GM19193 (cell line): ENCODE measurements around the gene SCO1.
A peak's percentile ranks its signal among the peaks of the same experiment; 100 is the strongest.

Experiments used
- POLR2A ChIP-seq: IDR thresholded peaks from 4 replicates; pipeline ENCODE4 v1.6.1; 2011; ENCODE audit not compliant: insufficient read depth, insufficient read length; ENCODE audit errors: extremely low read depth

Gene SCO1

GRCh38 chr17:10729334-10730193 is 32.2 kb upstream of the SCO1 start, which contains the start of gene TMEM220:
Gene TMEM220 (minus strand): TSS chr17:10730023. CDS start chr17:10729851, 172 bp downstream.
- peak; percentile 27 for TF ChIP-seq POLR2A

DNA sequence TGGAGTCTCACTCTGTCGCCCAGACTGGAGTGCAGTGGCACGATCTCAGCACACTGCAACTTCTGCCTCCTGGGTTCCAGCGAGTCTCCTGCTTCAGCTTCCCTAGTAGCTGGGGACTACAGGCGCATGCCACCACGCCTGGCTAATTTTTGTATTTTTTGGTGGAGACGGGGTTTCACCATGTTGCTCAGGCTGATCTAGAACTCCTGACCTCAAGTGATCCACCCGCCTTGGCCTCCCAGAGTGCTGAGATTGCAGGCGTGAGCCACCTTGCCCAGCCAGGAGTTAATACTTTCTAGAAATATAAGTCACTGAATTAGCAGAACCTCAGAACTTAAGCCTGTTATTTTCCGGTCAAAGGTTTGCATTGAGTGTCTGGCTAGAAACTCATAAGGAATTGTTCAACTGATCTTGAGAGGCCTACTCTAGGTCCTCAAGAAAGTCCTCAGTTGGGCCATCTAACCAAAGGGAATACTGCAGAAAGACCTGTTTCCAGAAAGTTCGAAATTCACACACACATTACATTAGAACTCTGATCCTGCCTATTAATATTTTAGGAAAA is 31.1 kb upstream of the SCO1 start:
- TF ChIP-seq POLR2A = no peak

- no peak for TF ChIP-seq POLR2A
These were observed 29.9 kb upstream of the SCO1 start for GRCh38 chr17:10727192-10727591.

DNA sequence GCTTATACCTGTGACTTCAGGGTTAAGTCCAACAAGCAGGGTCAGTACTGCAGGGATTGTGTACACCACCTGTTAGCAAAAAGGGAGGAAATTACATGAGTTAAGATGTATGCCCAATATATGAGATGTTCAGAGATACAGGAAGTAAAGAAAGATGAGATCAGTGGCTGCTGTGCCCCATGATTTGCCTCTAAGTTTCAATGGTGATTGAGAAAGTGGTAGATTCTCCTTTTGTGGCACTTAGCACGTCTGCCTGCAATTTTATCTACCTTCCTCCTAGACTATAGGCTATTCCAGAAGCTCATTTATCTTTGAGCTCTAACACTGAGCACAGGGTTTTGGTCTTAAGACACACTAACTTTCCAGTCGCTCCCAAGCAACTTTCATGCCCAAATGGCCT is 28.9 kb upstream of the SCO1 start:
- no peak for TF ChIP-seq POLR2A

- TF ChIP-seq POLR2A = no peak
These were observed 27.9 kb upstream of the SCO1 start for GRCh38 chr17:10725262-10725661.

DNA sequence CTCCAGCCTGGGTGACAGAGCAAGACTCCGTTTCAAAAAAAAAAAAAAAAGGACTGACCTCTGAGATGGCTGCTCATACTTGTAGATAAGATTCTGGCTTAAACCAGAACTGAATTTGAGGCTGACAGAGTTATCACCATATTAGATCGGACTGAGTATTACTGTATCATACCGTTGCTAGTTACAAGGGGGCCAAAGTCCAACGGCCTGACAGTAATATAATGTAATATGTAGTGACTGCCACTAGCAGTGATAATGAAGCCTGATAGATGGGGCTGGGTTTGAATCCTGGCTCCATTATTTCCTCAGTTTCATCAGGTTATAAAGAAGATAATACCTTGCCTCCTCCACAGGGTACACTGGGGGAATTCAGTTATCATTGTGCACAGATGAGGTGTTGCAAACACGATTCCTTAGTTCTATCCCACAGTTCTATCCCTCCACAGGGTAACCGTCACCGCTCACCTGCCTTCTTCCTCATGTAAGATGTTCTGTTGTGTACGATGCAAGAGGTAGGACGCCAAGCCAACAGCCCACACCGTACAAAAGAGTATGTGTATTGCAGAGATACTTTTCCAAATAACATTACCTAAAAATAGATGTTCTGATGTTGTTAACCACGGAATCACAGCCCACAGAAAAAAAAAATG is 27.3 kb upstream of the SCO1 start:
- TF ChIP-seq POLR2A = no peak

DNA sequence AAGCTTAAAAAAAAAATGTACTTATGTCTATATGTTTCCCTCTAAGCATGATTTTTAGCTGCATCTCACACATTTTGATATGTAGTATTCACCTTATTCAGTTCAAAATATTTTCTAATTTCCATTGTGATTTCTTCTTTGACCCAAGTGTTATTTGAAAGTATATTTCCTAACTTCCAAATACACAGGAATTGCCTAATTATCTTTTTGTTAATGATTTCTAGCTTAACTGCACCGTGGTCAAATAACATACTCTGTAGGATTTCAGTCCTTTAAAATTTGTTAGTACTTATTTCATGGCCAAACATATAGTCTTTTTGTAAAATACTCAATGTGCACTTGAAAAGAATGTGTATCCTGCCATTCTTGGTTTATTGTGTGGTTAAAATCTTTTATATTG is 21.2 kb upstream of the SCO1 start:
- no peak for TF ChIP-seq POLR2A

- no peak for TF ChIP-seq POLR2A
These were observed 18.9 kb upstream of the SCO1 start for GRCh38 chr17:10716218-10716617.

DNA sequence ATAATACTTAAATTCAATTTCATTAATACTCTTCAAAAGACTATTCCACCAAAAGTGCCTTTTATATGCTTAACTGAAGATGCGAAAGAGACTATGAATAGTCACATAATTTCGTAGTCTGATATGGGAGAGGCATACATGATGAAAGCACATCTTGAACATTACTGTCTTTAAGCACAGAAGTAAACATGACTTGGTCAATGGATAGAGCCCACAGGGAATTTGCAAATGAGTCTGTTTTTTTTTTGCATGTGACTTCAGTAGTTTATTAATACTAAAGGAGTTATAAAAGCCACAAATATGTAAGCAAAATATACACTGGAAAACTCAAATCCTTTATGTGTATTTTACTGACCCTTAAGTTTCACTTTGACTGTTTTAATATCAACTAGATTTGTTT is 16.0 kb upstream of the SCO1 start:
- no peak for TF ChIP-seq POLR2A

- no peak for TF ChIP-seq POLR2A
These were observed 8.4 kb upstream of the SCO1 start for GRCh38 chr17:10705727-10706126.

GRCh38 chr17:10702574-10702973 is 5.2 kb upstream of the SCO1 start:
- TF ChIP-seq POLR2A = no peak

GRCh38 chr17:10699856-10700255 is 2.5 kb upstream of the SCO1 start:
- no peak for TF ChIP-seq POLR2A

- no peak for TF ChIP-seq POLR2A
These were observed 924 bp upstream of the SCO1 start for GRCh38 chr17:10698096-10698818.

- TF ChIP-seq POLR2A = no peak
These were observed 9.8 kb downstream of the SCO1 start for GRCh38 chr17:10687499-10687898.

DNA sequence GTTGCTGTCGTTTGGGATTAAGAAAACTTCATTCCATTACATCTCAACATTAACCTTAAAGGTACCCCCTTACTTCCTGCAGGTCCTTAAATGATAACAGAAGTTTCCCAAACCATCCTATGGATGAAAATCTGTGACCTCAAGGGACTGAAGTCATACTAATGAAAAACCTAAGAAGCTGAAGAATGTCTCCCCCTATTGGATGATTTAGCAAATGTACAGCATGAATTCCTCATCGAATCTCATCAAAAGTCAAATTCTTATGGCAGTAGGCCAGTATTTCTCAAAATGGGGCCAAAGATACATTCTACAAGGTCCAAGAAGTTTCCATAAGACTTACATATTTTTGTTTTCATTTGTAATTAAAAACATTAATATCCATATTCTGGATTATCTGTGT is 13.5 kb downstream of the SCO1 start:
- TF ChIP-seq POLR2A = no peak
